Omental fat pad (tissue), 4 donors: ENCODE data around the gene FIGNL2. TPM values are rescaled to one million over a fixed set of nuclear protein-coding genes. Genes with fewer than 3 reads are reported as not detected.
A peak's percentile ranks its signal among the peaks of the same experiment; 100 is the strongest.

Source experiments
- ATAC-seq: fragments of 150-250 bp; one replicate; pipeline ENCODE4 v1.9.1; 2016; ENCODE audit warnings: mild to moderate bottlenecking, moderate library complexity; ENCODE audit not compliant: low FRiP score
- DNase-seq: peaks from one replicate; pipeline ENCODE4 v3.0.0-alpha.2; 2019; ENCODE audit warnings: low spot score
- total RNA-seq, 4 donors: library from RNA; depleted of rRNA; stranded (reverse); fragments of >200 nt; gene quantifications; one replicate each; pipeline ENCODE4 v1.1.0, GENCODE V29; 2016
- TF ChIP-seq, protein P1 (sequence below), 3 donors: fragments of 450-650 bp; IDR thresholded peaks; one replicate each; pipeline ENCODE4 v1.5.1; 2016 to 2017; ENCODE audit warnings: antibody characterized with exemption in 3 of 3, mild to moderate bottlenecking in 3 of 3, moderate library complexity in 2 of 3

The FIGNL2 gene
- total RNA-seq, 4 donors from 2014 or later: 0.24 to 0.63 (median 0.63) TPM; not detected in 1

- ATAC-seq (no peak), DNase-seq (no peak)
- TF ChIP-seq, protein P1, sequence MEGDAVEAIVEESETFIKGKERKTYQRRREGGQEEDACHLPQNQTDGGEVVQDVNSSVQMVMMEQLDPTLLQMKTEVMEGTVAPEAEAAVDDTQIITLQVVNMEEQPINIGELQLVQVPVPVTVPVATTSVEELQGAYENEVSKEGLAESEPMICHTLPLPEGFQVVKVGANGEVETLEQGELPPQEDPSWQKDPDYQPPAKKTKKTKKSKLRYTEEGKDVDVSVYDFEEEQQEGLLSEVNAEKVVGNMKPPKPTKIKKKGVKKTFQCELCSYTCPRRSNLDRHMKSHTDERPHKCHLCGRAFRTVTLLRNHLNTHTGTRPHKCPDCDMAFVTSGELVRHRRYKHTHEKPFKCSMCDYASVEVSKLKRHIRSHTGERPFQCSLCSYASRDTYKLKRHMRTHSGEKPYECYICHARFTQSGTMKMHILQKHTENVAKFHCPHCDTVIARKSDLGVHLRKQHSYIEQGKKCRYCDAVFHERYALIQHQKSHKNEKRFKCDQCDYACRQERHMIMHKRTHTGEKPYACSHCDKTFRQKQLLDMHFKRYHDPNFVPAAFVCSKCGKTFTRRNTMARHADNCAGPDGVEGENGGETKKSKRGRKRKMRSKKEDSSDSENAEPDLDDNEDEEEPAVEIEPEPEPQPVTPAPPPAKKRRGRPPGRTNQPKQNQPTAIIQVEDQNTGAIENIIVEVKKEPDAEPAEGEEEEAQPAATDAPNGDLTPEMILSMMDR (IDR thresholded peaks at IDR 0.05): no peak
Measured at GRCh38 chr12:51819736-51820525, 28.6 kb downstream of the FIGNL2 start.

- ATAC-seq (no peak), DNase-seq (no peak)
- TF ChIP-seq, protein P1 (IDR thresholded peaks at IDR 0.05): no peak
Measured at GRCh38 chr12:51818566-51819300, 29.8 kb downstream of the FIGNL2 start.

GRCh38 chr12:51818086-51818485 lies 30.4 kb downstream of the FIGNL2 start:
- ATAC-seq (no peak), DNase-seq (no peak)
- TF ChIP-seq, protein P1 (IDR thresholded peaks at IDR 0.05): no peak

GRCh38 chr12:51817027-51817953 lies 31.2 kb downstream of the FIGNL2 start:
- ATAC-seq (no peak), DNase-seq (no peak)
- TF ChIP-seq, protein P1 (IDR thresholded peaks at IDR 0.05): no peak

GRCh38 chr12:51815571-51815970 lies 32.9 kb downstream of the FIGNL2 start:
- TF ChIP-seq, protein P1 (IDR thresholded peaks at IDR 0.05): no peak
- DNase-seq (no peak), ATAC-seq (no peak)

- peak; percentile 85 for ATAC-seq
- DNase-seq: peak; percentile 49
- TF ChIP-seq, protein P1 (IDR thresholded peaks at IDR 0.05): peak in 2 of 3 donors; percentile 5 to 12
Measured at GRCh38 chr12:51814311-51815088, 34.0 kb downstream of the FIGNL2 start.
